DMS 273 (cell line): ENCODE results near the gene PHLDB1.

Source experiments
- DNase-seq: peaks from one replicate; lab custom pipeline; 2025; ENCODE audit not compliant: unreplicated experiment; lab: John Stamatoyannopoulos, UW

PHLDB1 gene

GRCh38 chr11:118636569-118637290 lies 29.3 kb downstream of the PHLDB1 start:
- DNase-seq: no peak

- DNase-seq: no peak
Observed at GRCh38 chr11:118638726-118639125, 31.3 kb downstream of the PHLDB1 start.

DNA sequence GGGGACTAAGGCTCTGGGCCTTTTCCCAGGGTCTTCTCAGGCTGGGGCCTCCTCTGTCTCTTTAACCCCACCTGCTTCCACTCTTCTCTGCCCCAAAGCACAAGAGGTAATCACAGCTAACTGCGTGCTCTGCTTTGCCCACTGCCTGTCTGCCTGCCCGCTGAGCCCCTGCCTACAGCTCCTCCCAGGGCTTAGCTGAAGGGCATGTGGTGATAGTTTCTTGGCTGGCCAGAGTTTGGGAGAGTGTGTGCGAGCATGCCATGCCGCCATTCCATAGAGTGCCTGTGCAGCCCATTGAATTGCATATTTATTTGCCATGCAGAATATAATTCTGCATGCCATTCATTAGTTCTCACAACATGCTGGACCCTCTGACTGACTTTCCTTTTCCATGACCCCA lies 32.5 kb downstream of the PHLDB1 start:
- no peak for DNase-seq

GRCh38 chr11:118640332-118641154 lies 33.1 kb downstream of the PHLDB1 start:
- peak; percentile 32 for DNase-seq

GRCh38 chr11:118641397-118642019 lies 34.1 kb downstream of the PHLDB1 start:
- DNase-seq: peak; percentile 19

- peak; percentile 74 for DNase-seq
Observed at GRCh38 chr11:118643142-118643994, 36.0 kb downstream of the PHLDB1 start.

- no peak for DNase-seq
Observed at GRCh38 chr11:118643995-118644345, 36.6 kb downstream of the PHLDB1 start.

DNA sequence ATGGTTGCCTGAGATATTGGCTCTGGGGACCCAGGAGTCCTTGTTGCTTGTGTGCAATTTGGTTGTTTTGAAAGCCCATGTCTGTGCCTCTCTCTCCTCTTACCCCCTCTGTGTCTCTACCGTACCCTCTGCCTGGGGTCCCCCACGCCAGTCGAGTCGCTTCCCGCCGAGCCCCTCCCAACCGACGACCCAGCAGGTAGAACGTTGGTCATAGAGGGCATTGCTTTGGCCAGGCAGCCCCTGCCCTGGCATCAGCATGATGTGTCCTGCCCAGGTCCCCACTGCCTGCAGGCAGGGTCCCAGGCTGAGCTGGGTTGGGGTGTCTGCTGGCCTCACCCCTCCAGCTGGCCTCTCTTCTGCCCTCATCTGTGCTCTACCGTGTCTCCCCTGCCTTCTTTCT lies 37.1 kb downstream of the PHLDB1 start:
- no peak for DNase-seq

DNA sequence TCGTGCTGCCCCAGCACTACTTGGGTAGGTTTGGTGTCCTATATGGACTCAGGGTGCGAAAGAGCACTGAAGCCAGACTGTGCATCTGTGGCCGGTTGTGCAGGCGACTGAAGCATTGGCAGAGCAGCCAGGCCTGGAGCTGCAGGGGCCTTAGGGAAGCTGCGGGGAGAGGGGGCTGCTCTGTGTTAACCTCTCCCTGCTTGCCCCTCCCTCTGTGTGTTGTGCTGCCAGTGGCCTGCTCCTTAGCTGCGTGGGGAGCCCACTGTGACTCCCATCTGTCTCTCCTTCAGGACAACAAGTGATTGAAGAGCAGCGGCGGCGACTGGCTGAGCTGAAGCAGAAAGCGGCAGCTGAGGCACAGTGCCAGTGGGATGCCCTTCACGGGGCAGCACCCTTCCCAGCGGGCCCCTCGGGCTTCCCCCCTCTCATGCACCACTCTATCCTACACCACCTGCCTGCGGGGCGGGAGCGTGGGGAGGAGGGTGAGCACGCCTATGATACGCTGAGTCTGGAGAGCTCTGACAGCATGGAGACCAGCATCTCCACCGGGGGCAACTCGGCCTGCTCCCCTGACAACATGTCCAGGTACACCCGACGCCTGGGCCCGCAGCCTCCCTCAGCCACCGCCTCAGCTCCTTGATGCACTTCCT lies 37.8 kb downstream of the PHLDB1 start:
- no peak for DNase-seq

DNA sequence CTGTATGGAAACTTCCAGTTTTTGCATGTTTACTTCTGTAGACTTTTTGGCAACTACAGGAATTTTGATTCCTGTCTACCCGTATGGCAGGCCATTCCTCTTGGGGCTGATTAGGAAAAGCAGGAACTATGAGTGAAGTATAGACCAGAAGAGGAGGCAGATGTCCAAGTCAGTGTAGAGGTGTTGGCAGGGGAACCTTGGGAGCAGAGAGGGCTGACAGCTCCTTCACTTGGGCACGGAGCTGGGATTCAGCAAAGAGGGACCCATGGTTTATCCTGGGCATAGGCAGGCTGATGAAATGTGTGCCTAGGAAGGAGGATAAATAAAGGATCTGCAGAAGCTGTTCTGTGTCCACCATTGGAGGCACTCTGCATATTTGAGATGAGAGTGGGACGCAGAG lies 39.0 kb downstream of the PHLDB1 start:
- DNase-seq: peak; percentile 8

- DNase-seq: no peak
Observed at GRCh38 chr11:118648291-118648690, 40.9 kb downstream of the PHLDB1 start.

- DNase-seq: no peak
Observed at GRCh38 chr11:118649941-118650340, 42.5 kb downstream of the PHLDB1 start.

GRCh38 chr11:118650366-118650765 lies 43.0 kb downstream of the PHLDB1 start:
- DNase-seq: no peak

GRCh38 chr11:118651820-118652219 lies 44.4 kb downstream of the PHLDB1 start:
- DNase-seq: no peak

GRCh38 chr11:118652681-118653181 lies 45.3 kb downstream of the PHLDB1 start:
- DNase-seq: peak; percentile 27

- no peak for DNase-seq
Observed at GRCh38 chr11:118653684-118654390, 46.4 kb downstream of the PHLDB1 start.

DNA sequence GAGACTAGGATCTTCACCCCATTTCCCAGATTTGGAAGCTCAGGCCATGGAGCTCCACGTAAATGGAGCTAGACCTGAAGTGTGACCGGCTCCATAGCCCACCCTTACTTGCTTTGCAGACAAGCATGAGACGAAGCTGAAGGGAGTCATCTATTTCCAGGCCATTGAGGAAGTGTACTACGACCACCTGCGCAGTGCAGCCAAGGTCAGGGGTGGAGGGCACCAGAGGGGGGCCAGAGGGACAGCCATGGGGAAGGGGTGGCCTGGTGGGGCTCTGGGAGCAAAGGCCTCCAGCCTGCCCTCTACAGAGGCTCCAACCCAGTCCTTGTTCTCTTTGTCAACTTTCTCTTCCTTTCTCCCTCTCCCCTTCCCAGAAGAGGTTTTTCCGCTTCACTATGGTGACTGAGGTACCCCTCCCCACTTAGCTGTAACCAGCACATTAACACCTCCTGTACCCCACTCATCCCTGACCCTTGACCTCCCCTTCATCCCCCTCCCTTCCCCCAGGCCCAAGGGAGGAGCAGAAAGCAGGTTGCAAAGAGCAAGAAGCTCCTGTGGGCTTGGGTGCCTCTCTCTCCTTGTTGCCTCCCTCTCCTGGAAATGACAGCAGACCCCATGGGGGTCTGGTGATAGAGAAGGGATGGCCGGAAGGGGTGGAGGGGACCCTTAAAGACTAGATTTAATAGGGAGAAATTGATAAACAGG lies 48.2 kb downstream of the PHLDB1 start:
- no peak for DNase-seq

DNA sequence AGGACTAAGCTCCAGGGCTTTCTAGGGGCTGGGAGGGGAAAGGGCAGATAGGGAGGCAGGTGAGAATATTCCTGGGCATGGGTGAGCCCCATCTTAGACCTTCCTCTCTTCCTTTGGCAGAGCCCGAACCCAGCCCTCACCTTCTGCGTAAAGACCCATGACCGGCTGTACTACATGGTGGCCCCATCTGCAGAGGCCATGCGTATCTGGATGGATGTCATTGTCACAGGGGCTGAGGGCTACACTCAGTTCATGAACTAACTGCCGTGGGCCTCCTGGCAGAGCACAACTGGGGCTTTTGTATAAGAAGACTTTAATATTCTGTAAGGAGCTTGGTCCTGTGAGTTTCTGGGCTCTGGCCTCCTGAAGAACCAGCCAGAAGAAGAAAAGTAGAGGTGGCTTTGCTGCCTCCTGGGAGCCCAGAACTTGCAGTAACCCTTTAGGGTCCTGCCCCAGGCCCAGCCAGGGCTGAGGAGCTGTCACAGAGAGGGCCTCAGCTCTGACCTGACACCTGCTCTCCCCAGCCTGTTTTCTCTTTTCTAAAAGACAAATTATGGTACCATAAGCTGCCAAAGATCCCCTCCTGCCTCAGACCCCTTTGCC lies 49.2 kb downstream of the PHLDB1 start:
- DNase-seq: no peak

GRCh38 chr11:118657238-118657637 lies 49.8 kb downstream of the PHLDB1 start:
- DNase-seq: peak; percentile 20
